Prostate gland (tissue), 1 donor: ENCODE data around the gene MTG1.

ENCODE experiments used
- POLR2A ChIP-seq: fragments of 450-650 bp; IDR thresholded peaks from one replicate; pipeline ENCODE4 v1.6.1; 2016; ENCODE audit warnings: antibody characterized with exemption, mild to moderate bottlenecking
- POLR2AphosphoS5 ChIP-seq: sonication (generic); formaldehyde crosslinking; IDR thresholded peaks from one replicate; pipeline ENCODE4 v1.6.1; 2017; ENCODE audit warnings: antibody characterized with exemption

DNA sequence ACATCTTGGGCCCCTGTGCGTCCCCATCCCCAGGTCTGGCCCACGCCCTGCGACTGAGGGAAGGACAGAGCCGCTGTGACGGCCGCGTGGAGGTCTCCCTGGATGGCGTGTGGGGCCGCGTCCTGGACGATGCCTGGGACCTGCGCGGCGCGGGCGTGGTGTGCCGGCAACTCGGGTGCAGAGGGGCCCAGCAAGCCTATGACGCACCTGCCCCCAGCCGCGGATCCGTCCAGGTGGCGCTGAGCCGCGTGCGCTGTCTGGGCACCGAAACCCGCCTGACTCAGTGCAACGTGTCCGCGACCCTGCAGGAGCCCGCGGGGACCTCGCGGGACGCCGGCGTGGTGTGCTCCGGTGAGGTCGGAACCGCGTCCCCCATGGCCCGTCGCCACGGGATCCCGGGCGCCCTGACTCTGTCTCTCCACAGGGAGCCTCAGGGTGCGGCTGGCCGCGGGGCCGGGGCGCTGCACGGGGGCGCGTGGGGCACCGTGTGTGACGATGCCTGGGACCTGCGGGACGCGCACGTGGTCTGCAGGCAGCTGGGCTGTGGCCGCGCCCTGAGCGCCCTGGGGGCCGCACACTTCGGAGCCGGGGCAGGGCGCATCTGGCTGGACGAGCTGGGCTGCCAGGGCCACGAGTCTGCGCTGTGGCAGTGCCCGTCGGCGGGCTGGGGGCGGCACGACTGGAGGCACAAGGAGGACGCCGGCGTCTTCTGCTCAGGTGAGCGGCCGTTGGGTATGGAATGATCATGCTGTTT lies 65.7 kb downstream of the MTG1 start:
- TF ChIP-seq POLR2A (no peak), POLR2AphosphoS5 (no peak)
